ENCODE measurements around the gene LRRC72. TPM values are rescaled to one million over a fixed set of nuclear protein-coding genes. Genes with fewer than 3 reads are reported as not detected.
A peak's percentile ranks its signal among the peaks of the same experiment; 100 is the strongest.

Gene LRRC72
- total and polyA plus RNA-seq, 9 of the 15 experiments (the other 6 are each of a cell fraction or from before 2014, with no cell fraction given): 0.10 TPM; not detected in 8

GRCh38 chr7:16603633-16604032, 77.0 kb downstream of the LRRC72 start:
- DNase-seq (ENCODE audit: extremely low read depth in 1 of 4, low spot score in 3 of 4) (no peak), FAIRE-seq (peak; percentile 26), ATAC-seq (no peak)
- no peaks in the 10 kb centered on the region for H3K9me1 ChIP-seq (ENCODE audit: control insufficient read depth, insufficient read depth, low read length)
- no TSS peak for BruUV-seq (replicated peaks)
- H3K79me2 ChIP-seq (ENCODE audit: control insufficient read depth, insufficient read depth, low read length): no peaks in the 10 kb centered on the region
- H4K20me1 ChIP-seq (replicated peaks; ENCODE audit: control insufficient read depth, insufficient read depth, low read length): no peaks in the 10 kb centered on the region
- no peaks in the 10 kb centered on the region for H3K4me1 ChIP-seq (replicated peaks in 1 of 2; ENCODE audit: control insufficient read depth in 2 of 2, insufficient read depth in 2 of 2, low read length in 2 of 2)
- no peaks in the 10 kb centered on the region for H3K27me3 ChIP-seq (ENCODE audit: control insufficient read depth in 2 of 2, insufficient read depth in 2 of 2, low read length in 2 of 2)
- intact Hi-C loops (cut with micrococcal nuclease): loop anchor here (5.0 kb wide), 1 partner anchor 314 kb away; no protein-coding TSS in a partner anchor
- peaks cover 79% of the 10 kb centered on the region for H3K36me3 ChIP-seq (ENCODE audit: control insufficient read depth, insufficient read depth, low read length)
- CTCF ChIA-PET (ENCODE audit: low intra/inter-chr PET ratio): no interaction called here
- no peak overlapping the region for H2AFZ ChIP-seq (ENCODE audit: low read depth, low read length)
- POLR2A ChIA-PET: interaction anchor here (1.1 kb wide), 1 partner anchor 12 kb away, joined by 3 read pairs; no protein-coding TSS in a partner anchor
- H3K27ac ChIP-seq (ENCODE audit: extremely low read depth, low read depth, low read length): no peak overlapping the region
- no peak overlapping the region for H3K4me3 ChIP-seq
- no peaks in the 10 kb centered on the region for H3K9me3 ChIP-seq (replicated peaks; ENCODE audit: control insufficient read depth, insufficient read depth, low read depth, low read length)
- in situ Hi-C loops (cut with MboI): no loop called here
- H3K9ac ChIP-seq (ENCODE audit: insufficient read depth in 1 of 2, low read depth in 2 of 2, low read length in 2 of 2): no peak overlapping the region
- H3K4me2 ChIP-seq (ENCODE audit: insufficient read depth, low read length): no peak overlapping the region
- TF ChIP-seq SIN3A (IDR thresholded peaks at IDR 0.05; ENCODE audit: borderline replicate concordance in 2 of 2, control insufficient read depth in 1 of 2, low read depth in 2 of 2, low read length in 2 of 2): no peak
- TF ChIP-seq RFX1 (IDR thresholded peaks at IDR 0.05): peak; percentile 61
- no peak for TF ChIP-seq ZBTB1 (CRISPR knock-in tag; IDR thresholded peaks at IDR 0.05; ENCODE audit: borderline replicate concordance, low read depth)
- no peak for TF ChIP-seq ZNF134 (CRISPR knock-in tag; conservative IDR thresholded peaks at IDR 0.05)

- FAIRE-seq (peak; percentile 29), ATAC-seq (peak; percentile 49; the same call in 1 of the 3 replicates), DNase-seq (ENCODE audit: extremely low read depth in 1 of 4, low spot score in 3 of 4) (no peak)
- H2AFZ ChIP-seq (ENCODE audit: low read depth, low read length): no peak overlapping the region
- WGBS (ENCODE audit: insufficient coverage, low coverage, missing lambda C conversion rate): 96% methylated on average over 3 of the region's 3 CpGs
- no peaks in the 10 kb centered on the region for H3K79me2 ChIP-seq (ENCODE audit: control insufficient read depth, insufficient read depth, low read length)
- H3K9me1 ChIP-seq (ENCODE audit: control insufficient read depth, insufficient read depth, low read length): no peaks in the 10 kb centered on the region
- in situ Hi-C loops (cut with MboI): no loop called here
- H4K20me1 ChIP-seq (replicated peaks; ENCODE audit: control insufficient read depth, insufficient read depth, low read length): no peaks in the 10 kb centered on the region
- no peak overlapping the region for H3K27ac ChIP-seq (ENCODE audit: extremely low read depth, low read depth, low read length)
- no TSS peak for BruUV-seq (replicated peaks)
- POLR2A ChIA-PET: no interaction called here
- H3K4me1 ChIP-seq (replicated peaks in 1 of 2; ENCODE audit: control insufficient read depth in 2 of 2, insufficient read depth in 2 of 2, low read length in 2 of 2): no peaks in the 10 kb centered on the region
- H3K4me3 ChIP-seq: no peak overlapping the region
- H3K27me3 ChIP-seq (ENCODE audit: control insufficient read depth in 2 of 2, insufficient read depth in 2 of 2, low read length in 2 of 2): no peaks in the 10 kb centered on the region
- no peak overlapping the region for H3K9ac ChIP-seq (ENCODE audit: insufficient read depth in 1 of 2, low read depth in 2 of 2, low read length in 2 of 2)
- CTCF ChIA-PET (ENCODE audit: low intra/inter-chr PET ratio): no interaction called here
- intact Hi-C loops (cut with micrococcal nuclease): loop anchor here (5.0 kb wide), 1 partner anchor 313 kb away; no protein-coding TSS in a partner anchor
- H3K9me3 ChIP-seq (replicated peaks; ENCODE audit: control insufficient read depth, insufficient read depth, low read depth, low read length): no peaks in the 10 kb centered on the region
- H3K36me3 ChIP-seq (ENCODE audit: control insufficient read depth, insufficient read depth, low read length): peaks cover 79% of the 10 kb centered on the region
- no peak overlapping the region for H3K4me2 ChIP-seq (ENCODE audit: insufficient read depth, low read length)
- TF ChIP-seq KDM2B (CRISPR knock-in tag; IDR thresholded peaks at IDR 0.05): no peak
- peak in 1 of 2 experiments; percentile 56; a peak in 2 of 4 replicates for TF ChIP-seq RAD21 (CRISPR knock-in tag; conservative IDR thresholded peaks at IDR 0.05 in 1 of 2, IDR thresholded peaks at IDR 0.05 in 1 of 2)
- TF ChIP-seq CTCF (IDR thresholded peaks at IDR 0.05 in 2 of 3, conservative IDR thresholded peaks at IDR 0.05 in 1 of 3; ENCODE audit: insufficient read depth in 2 of 3, low read depth in 1 of 3, low read length in 3 of 3): peak in 1 of 3 experiments; percentile 43; a peak in 2 of 6 replicates
Measured at GRCh38 chr7:16604054-16604453, 77.4 kb downstream of the LRRC72 start.
